ENCODE measurements around the gene ALKBH6.
"Not testable (repeated sequence)": the region's sequence is repeated elsewhere in the genome, so short reads cannot be mapped to it uniquely, and the experiment has no call there.

ALKBH6 gene

GRCh38 chr19:35993923-35994598, 20.0 kb downstream of the ALKBH6 start:
- DNase-seq, result peak; percentile 67

GRCh38 chr19:35992907-35993765, 20.9 kb downstream of the ALKBH6 start:
- no peak for DNase-seq

- DNase-seq, result peak; percentile 16
Measured at GRCh38 chr19:35991731-35992450, 22.1 kb downstream of the ALKBH6 start.

DNA sequence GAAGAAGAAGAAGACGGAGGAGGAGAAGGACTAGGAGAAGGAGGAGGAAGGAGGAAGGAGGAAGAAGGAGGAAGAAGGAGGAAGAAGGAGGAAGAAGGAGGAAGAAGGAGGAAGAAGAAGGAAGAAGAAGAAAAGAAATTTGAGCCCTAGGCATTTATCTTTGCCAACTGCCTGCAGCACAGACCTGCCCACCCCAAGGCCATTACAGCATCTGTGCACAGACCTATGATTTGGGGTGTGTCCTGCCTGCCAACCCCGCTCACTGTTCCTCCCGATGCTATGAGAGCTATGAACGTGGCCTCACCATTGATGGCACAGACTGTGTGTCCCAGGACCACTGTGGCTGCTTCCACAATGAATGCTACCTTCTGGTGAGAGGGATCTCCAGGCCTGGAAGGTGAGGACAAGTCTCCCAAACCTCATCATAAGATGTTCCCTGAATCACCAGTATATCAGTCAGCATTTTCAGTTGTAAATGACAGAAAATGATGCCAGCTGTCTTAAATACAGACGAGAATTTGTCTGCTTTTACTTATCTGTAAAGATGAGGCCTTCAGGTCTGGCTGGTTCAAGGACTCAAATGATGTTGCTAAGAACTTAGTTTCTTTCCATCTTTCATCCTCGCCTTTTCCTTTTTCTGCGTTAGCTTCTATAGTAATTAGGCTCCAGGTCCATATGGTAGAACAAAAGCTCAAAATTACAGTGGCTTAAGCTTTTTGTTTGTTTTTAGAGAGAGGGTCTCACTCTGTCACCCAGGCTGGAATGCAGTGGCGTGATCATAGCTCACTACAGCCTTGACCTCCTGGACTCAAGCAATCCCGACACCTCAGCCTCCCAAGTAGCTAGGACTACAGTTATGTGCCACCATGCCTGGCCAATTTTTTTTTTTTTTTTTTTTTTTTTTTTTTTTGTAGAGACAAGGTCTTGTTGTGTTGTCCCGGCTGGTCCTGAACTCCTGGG, 23.0 kb downstream of the ALKBH6 start:
- no peak for DNase-seq

GRCh38 chr19:35990156-35990555, 23.9 kb downstream of the ALKBH6 start:
- DNase-seq, result no peak

DNA sequence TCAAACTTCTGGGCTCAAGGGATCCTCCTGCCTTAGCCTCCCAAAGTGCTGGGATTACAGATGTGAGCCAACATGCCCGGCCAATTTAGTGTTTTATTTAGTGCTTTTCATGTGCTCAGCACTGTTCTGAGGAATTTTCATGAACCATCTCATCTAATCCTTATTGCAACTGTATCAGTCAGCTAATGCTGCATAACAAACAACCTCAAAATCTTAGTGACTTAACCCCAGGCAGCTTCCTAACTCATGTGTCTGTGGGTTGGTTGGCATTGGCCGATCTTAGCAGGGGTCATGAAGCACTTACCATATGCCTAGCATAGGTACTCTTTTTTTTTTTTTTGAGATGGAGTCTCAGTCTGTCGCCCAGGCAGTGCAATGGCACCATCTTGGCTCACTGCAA, 25.2 kb downstream of the ALKBH6 start:
- DNase-seq, result no peak

GRCh38 chr19:35987571-35987896, 26.5 kb downstream of the ALKBH6 start:
- DNase-seq, result no peak

GRCh38 chr19:35986664-35987570, 27.1 kb downstream of the ALKBH6 start:
- peak; percentile 9 for DNase-seq

GRCh38 chr19:35986111-35986510, 27.9 kb downstream of the ALKBH6 start:
- no peak for DNase-seq

DNA sequence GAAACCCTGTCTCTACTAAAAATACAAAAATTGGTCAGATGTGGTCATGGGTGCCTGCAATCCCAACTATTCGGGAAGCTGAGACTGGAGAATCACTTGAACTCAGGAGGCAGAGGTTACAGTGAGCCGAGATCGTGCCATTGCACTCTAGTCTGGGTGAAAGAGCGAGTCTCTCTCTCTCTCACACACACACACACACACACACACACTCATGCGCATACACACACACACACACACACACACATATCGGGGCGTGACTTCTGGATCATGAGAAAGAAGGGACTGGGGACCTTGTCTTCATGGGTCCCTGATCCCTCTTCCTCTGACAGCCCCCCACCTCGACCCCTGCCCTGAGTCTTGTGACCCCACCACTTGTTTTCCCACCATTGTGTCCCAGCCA, 30.8 kb downstream of the ALKBH6 start:
- no peak for DNase-seq

DNA sequence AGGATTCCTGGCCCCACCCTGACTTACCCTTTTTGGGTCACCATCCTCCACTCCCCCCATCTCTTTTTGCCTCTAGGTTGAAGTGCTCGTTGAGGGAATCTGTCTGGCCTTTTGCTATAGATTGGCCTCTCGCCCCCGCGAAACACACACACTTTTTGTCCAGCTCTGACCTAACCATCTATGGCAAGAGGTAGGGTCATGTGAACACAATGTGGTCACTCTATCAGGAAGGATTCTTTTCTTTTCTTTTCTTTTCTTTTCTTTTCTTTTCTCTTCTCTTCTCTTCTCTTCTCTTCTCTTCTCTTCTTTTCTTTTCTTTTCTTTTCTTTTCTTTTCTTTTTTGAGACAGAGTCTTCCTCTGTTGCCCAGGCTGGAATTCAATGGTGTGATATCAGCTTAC, 33.0 kb downstream of the ALKBH6 start:
- DNase-seq, result not testable (repeated sequence)

DNA sequence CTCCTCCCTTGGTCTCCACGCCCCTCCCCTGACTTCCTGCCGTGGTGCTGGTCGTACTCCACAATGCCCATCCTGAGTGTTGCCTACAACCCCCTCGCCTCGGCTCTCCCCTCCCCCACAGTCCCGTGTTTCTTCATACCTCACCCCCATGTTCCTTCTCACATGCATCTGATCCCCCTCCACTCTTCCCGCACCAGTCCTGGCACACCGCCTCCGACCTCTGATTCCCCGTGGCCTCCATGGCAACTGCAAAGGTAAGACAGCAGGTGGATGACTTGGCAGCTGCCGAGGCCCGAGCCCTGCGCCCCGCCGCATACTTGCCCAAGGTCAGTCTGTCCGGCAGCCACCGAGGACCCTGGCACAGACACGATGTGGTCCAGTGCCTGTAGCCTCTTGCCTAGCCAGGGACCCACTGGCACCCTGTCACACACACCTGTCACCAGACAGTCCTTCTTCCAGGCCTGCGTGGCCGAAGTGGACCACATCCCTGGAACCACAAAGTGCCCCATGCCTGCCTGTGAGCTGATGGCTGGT, 35.1 kb downstream of the ALKBH6 start:
- DNase-seq, result no peak

DNA sequence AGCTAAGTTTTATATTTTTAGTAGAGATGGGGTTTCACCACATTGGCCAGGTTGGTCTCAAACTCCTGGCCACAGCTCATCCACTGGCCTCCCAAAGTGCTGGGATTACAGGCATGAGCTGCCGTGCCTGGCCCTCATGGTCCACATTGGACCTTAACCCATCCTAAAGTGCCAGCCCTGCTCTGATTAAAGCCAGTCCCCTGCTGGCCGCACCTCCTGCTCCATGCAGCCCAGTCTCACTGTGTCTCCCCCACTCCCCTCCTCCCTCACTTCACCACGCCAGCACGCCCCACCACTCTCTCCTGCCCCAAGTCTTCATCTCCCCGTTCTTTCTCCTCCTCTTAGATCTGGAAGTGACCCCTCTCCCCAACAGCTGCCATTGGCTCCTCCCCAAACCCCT, 35.7 kb downstream of the ALKBH6 start:
- DNase-seq, result no peak

- DNase-seq, result no peak
Measured at GRCh38 chr19:35977446-35978222, 36.4 kb downstream of the ALKBH6 start.

DNA sequence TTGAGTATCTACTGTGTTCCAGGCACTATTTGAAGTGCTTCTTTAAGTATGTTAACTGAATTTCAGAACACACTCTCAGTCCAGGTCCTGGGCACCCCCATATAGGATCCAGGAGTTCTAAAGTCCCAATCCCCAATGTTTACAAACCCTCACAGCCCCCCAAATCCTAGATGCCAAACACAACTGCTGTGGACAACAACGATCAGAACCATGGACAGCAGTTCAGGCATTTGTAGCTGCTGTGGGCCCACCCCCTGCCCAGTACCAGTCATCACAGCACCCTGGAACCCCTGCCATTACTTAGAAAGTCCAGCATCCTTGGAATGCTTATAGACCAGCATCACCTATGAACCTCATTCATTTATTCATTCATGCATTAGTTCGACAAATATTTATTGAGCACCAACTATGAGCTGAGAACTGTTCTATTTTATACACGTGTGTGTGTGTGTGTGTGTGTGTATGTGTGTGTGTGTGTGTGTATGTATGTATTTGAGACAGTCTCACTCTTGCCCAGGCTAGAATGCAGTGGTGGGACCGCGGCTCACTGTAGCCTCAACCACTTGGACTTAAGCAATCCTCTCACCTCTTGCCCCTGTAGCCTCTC, 38.3 kb downstream of the ALKBH6 start:
- peak; percentile 35 for DNase-seq

- DNase-seq, result no peak
Measured at GRCh38 chr19:35973487-35973886, 40.5 kb downstream of the ALKBH6 start.

GRCh38 chr19:35966771-35967170, 47.2 kb downstream of the ALKBH6 start:
- DNase-seq, result no peak

GRCh38 chr19:35963514-35963913, 50.5 kb downstream of the ALKBH6 start:
- DNase-seq, result peak; percentile 40

DNA sequence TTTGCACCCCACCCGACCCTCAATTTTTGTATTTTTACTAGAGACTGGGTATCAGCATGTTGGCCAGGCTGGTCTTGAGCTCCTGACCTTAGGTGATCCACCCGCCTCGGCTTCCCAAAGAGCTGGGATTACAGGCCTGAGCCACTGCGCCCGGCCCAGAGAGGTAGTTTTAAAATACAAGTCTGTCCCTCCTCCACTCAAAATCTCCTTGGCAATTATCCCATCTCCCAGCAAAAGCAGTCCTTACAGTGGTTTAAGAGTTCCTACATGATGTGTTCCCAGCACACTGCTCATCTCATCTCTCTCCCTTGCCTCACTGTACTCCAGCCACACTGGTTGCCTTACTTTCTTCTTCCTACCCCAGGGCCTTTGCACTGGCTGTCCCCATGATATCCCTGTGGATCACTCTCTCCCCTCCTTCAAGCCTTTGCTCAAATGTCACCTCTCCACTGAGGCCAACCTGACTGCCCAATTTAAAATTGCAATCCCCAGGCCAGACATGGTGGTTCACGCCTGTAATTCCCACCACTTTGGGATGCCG, 53.5 kb downstream of the ALKBH6 start:
- no peak for DNase-seq
